A204.1 (cell line): ENCODE results near the gene HINFP.
A peak's percentile ranks its signal among the peaks of the same experiment; 100 is the strongest.
"Not testable (repeated sequence)": the region's sequence is repeated elsewhere in the genome, so short reads cannot be mapped to it uniquely, and the experiment has no call there.

Experiments used
- FAIRE-seq: peaks from 2 replicates; lab custom pipeline; 2012; peaks lifted over from hg19 to GRCh38; lab: Jason Lieb, UNC

The HINFP gene

GRCh38 chr11:119100246-119100970 lies 21.0 kb upstream of the HINFP start:
- FAIRE-seq: peak; percentile 83

GRCh38 chr11:119100994-119101758 lies 20.2 kb upstream of the HINFP start:
- FAIRE-seq: no peak

DNA sequence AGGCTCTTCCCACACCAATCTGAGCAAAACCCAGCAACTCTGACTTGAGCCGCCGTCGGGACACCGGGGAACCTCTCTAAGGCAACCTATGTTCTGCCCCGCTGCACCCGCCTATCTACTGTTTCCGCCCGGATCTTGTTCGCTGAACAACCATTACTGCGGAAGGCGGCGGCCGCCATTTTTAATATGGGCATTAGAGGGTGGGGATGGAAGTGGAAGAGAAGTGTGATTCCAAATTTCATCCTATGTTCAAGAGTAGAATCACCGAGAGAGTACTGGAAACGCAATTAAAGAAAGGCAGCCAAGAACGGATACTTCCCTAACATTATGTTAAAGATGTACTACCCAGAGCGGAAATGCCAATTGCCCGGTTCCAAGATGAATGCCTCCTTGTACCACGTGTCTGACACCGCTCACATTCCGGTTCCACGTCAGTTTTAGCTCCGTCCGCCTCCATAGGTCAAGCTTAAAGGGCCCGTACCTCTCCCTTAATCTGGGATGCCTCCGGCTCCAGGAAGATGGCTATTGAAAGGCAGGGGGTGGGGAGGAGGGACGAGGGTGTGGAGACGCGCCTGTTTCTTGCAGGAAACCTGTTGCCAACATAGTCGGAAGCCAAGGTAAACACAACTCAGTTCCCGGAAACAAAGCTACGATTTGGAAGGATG lies 19.5 kb upstream of the HINFP start, which contains the start of gene DPAGT1:
DPAGT1 (minus strand) TSS at position 95 of the 665 bp plus-strand sequence. CDS start 198 bp downstream, outside the sequence.
- peak; percentile 95 for FAIRE-seq

- FAIRE-seq: not testable (repeated sequence)
These were observed 18.2 kb upstream of the HINFP start for GRCh38 chr11:119103161-119103664.

DNA sequence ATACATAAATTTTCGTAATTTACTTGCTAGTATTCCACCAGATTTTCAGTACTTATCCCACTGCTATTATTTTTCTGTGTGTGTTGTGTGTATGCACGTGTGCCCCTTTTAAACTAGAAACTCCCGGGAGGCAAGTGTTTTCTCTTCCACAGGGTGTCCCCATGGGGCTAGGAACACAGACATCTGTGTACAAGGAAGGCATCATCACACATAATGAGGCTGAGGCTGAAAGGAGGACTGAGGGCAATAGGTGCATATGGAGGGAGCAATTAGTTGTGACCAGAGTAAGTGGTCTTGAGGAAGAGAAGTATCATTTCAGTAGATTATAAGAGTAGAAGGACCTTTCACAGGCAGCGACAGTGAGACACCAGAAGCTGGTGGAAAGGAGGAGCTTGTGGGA lies 17.6 kb upstream of the HINFP start:
- no peak for FAIRE-seq

DNA sequence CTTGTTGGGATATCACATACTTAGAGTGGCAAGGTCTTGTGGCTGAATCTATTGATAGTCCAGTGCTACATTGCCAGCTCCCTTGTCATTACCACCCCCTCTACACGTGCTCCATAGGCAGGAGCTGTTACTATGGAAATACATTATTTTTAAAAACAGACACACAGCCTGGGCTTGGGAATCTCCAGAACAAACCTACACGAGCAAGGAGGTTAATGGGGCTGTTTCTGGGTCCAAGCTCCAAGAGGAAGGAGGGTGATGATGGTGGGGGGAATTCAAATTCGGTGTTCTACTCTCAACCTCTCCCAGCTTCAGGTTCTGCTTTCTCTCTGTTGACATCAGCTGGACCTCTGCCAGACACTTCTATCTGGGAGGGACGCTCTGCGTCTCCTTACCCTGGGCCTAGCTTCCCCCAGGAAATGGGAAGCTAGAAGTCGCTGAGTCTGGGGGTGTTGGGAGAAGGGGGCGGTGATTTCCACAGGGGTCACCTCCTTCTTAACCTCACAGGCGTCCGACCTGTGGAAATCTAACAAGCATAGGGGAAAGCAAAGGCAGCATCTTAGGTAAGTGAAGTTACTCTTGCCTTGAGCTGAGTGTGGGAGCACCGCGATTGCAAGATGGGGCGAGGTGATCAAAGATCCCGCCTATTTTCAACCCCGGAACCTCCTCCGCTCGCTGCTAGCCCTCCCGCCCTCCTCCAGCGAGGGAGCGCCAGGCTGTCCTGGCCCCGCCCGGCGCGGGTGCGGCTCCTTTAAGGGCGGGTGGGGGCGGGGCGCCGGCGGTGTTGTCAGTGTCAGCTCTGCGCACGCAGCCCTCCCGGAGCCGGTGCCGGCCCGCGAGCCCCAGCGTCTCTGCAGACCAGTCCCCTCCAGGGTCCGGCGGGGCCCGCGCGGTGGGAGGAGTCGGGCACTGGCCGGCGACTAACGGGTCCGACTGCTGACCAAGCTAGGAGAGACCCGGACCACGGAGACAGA lies 14.5 kb upstream of the HINFP start, which contains the start of gene C2CD2L:
C2CD2L (plus strand) TSS at position 781 of the 974 bp plus-strand sequence. CDS start 398 bp downstream, outside the sequence.
- FAIRE-seq: no peak

- FAIRE-seq: no peak
These were observed 13.7 kb upstream of the HINFP start for GRCh38 chr11:119107538-119108145.

GRCh38 chr11:119108146-119108856 lies 13.1 kb upstream of the HINFP start:
- FAIRE-seq: no peak

GRCh38 chr11:119108857-119109221 lies 12.5 kb upstream of the HINFP start:
- no peak for FAIRE-seq

DNA sequence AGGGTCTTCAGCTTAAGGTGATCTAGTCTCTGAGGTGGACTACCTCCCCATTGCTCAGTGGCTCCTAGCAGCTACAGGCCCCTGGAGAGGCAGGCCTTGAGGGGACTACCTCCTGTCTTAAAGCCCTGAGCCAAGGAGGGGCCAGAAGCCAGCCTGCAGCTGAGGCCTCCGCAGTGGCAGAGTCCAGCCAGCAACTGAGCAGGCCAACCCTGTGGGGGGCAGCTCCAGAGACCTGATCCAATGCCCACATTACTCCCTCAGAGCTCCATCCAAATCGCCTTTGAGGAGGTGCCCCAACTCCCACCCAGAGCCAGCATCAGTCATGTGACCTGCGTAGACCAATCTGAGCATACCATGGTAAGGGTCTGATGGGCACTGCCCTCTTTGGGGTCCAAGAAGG lies 11.5 kb upstream of the HINFP start:
- no peak for FAIRE-seq

- no peak for FAIRE-seq
These were observed 10.9 kb upstream of the HINFP start for GRCh38 chr11:119110439-119110838.

GRCh38 chr11:119111361-119111925 lies 9.9 kb upstream of the HINFP start:
- FAIRE-seq: no peak

GRCh38 chr11:119112314-119113020 lies 8.9 kb upstream of the HINFP start:
- FAIRE-seq: no peak

- FAIRE-seq: no peak
These were observed 7.7 kb upstream of the HINFP start for GRCh38 chr11:119113716-119114115.

GRCh38 chr11:119114351-119114750 lies 7.0 kb upstream of the HINFP start:
- FAIRE-seq: no peak

- no peak for FAIRE-seq
These were observed 5.7 kb upstream of the HINFP start for GRCh38 chr11:119115484-119116234.

- no peak for FAIRE-seq
These were observed 5.2 kb upstream of the HINFP start for GRCh38 chr11:119116235-119116594.

DNA sequence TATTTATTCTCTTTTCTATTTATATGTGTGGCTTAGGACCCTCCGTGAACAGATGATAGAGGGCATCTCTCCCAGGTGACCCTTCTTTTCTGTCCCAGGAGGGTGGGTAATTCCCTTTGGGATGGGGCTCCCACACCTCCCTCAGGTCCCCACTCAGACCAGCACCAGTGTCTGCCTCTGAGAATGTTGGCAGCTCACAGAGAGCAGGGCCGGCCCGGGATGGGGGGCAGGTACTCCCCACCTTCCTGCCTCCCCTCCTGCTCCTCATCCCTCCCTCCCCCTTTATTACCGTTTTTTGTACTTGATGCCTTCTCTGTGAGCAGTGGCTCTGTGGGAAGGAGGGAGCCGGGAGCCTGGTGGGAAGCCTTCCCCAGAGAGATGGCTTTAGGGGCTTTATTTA lies 4.8 kb upstream of the HINFP start:
- no peak for FAIRE-seq
